Astrocyte (in vitro differentiated cells and primary cell): ENCODE measurements around the gene SPTBN5. TPM values are rescaled to one million over a fixed set of nuclear protein-coding genes. Genes with fewer than 3 reads are reported as not detected.

Experiments used
- DNase-seq: peaks from one replicate; pipeline ENCODE4 v3.0.0-alpha.2; 2010; ENCODE audit warnings: low read depth
- FAIRE-seq: peaks from 2 replicates; lab custom pipeline; 2011; peaks lifted over from hg19 to GRCh38; lab: Jason Lieb, UNC
- H2AFZ ChIP-seq: 2 replicates; pipeline ENCODE4 v1.6.0; 2012; ENCODE audit warnings: low read depth, low read length, inconsistent platforms
- H3K27ac ChIP-seq: 2 replicates; pipeline ENCODE4 v1.5.1; 2011; ENCODE audit warnings: low read depth, low read length, inconsistent platforms
- H3K27me3 ChIP-seq: 2 replicates; pipeline ENCODE4 v1.6.0; 2011; ENCODE audit warnings: low read length, inconsistent platforms; ENCODE audit not compliant: insufficient read depth
- H3K36me3 ChIP-seq: 2 replicates; pipeline ENCODE4 v1.5.1; 2011; ENCODE audit warnings: low read length, inconsistent platforms; ENCODE audit not compliant: insufficient read depth
- H3K4me1 ChIP-seq: 2 replicates; pipeline ENCODE4 v1.5.1; 2011; ENCODE audit warnings: low read length, inconsistent platforms; ENCODE audit not compliant: insufficient read depth
- H3K4me2 ChIP-seq: 2 replicates; pipeline ENCODE4 v1.6.0; 2012; ENCODE audit warnings: low read length, inconsistent platforms
- H3K4me3 ChIP-seq: 2 replicates; pipeline ENCODE4 v1.5.1; 2011; ENCODE audit warnings: low read depth, mild to moderate bottlenecking, low read length, inconsistent platforms; ENCODE audit not compliant: insufficient read depth
- H3K79me2 ChIP-seq: 2 replicates; pipeline ENCODE4 v1.6.0; 2012; ENCODE audit warnings: mild to moderate bottlenecking, low read length, inconsistent platforms; ENCODE audit not compliant: insufficient read depth
- H3K9ac ChIP-seq: 2 replicates; pipeline ENCODE4 v1.6.0; 2012; ENCODE audit warnings: mild to moderate bottlenecking, low read length, inconsistent platforms
- H3K9me3 ChIP-seq: 2 replicates; pipeline ENCODE4 v1.5.1; 2012; ENCODE audit warnings: low read depth, mild to moderate bottlenecking, low read length, inconsistent platforms; ENCODE audit not compliant: insufficient read depth
- H4K20me1 ChIP-seq: 2 replicates; pipeline ENCODE4 v1.6.0; 2012; ENCODE audit warnings: low read length, inconsistent platforms; ENCODE audit not compliant: insufficient read depth
- H3K27ac Mint-ChIP-seq: one replicate; pipeline ENCODE4 v1.8.0; 2021; ENCODE audit warnings: mild to moderate bottlenecking, mixed read lengths; ENCODE audit not compliant: unreplicated experiment
- H3K27me3 Mint-ChIP-seq: one replicate; pipeline ENCODE4 v1.8.0; 2021; ENCODE audit warnings: low read depth, mixed read lengths; ENCODE audit not compliant: unreplicated experiment
- H3K36me3 Mint-ChIP-seq: one replicate; pipeline ENCODE4 v1.8.0; 2021; ENCODE audit warnings: low read depth, mixed read lengths; ENCODE audit not compliant: unreplicated experiment
- H3K4me1 Mint-ChIP-seq: one replicate; pipeline ENCODE4 v1.8.0; 2021; ENCODE audit warnings: low read depth, mixed read lengths; ENCODE audit not compliant: unreplicated experiment
- H3K4me3 Mint-ChIP-seq: one replicate; pipeline ENCODE4 v1.8.0; 2021; ENCODE audit warnings: mild to moderate bottlenecking, moderate library complexity, mixed read lengths; ENCODE audit not compliant: unreplicated experiment
- H3K9me3 Mint-ChIP-seq: one replicate; pipeline ENCODE4 v1.8.0; 2021; ENCODE audit warnings: mild to moderate bottlenecking, mixed read lengths; ENCODE audit not compliant: unreplicated experiment
- EZH2 ChIP-seq: IDR thresholded peaks from 2 replicates; pipeline ENCODE4 v1.6.1; 2012; ENCODE audit warnings: mild to moderate bottlenecking, low read length, inconsistent platforms; ENCODE audit not compliant: insufficient read depth
- total RNA-seq: library from RNA; stranded (reverse); gene quantifications from 2 replicates; pipeline ENCODE4 v1.2.1, GENCODE V29; 2021
- TF ChIP-seq, protein P1 (sequence below): IDR thresholded peaks from 2 replicates; pipeline ENCODE4 v1.5.1; 2011; ENCODE audit warnings: low read depth, mild to moderate bottlenecking, inconsistent platforms, low read length, moderate library complexity; ENCODE audit not compliant: insufficient read depth

The SPTBN5 gene
- total RNA-seq, 1 donor from 2014 or later: 5.3 TPM

DNA sequence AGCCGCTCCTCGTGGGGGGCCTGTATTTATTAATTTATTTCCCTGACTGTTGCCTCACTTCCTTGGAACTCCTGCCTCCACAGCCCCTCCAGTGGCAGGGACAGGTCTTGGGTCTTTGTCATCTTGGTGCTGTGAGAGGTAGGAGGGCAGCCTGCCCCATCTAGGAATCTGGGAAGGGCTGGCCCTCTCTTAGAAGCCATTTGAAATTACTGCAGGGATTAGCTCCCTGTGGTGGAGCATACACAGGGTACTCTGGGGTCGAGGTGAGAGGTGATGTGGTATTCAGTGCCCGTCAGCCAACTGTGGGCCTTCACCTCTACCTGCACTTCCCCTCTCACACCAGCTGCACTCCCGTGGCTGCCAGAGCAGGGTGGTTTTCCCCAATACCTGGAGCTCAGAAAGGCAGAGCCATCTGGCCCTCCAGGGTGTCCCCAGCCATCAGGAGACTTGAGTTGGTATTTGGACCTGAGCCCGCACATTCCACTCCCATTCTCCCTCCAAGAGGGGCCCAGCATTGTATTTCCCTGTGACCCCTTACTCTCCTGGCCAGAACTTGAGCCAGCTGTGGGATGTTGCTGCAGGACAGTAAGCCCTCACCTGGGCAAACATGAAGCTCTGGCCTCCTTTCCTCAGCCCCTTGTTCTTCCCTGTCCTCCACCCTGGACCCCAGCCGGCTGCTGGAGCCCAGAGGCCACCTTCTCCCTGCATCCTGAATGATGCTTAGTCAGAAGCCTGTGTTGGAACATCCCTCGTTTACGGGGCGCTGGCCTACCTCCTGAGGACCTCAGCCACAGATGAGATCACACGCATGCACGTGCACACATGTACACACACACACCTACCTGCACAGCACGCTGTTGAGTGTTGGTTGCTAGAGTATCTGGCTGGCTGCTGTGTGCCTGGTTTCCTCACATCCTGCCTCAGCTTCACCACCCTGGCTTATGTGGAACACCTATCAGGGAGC lies 68.0 kb downstream of the SPTBN5 start:
- no peaks in the 10 kb centered on the region for H3K9me3 ChIP-seq
- H3K36me3 Mint-ChIP-seq: peaks cover 10% of the 10 kb centered on the region
- DNase-seq: no peak
- no peak overlapping the region for H3K4me3 ChIP-seq
- TF ChIP-seq, protein P1, sequence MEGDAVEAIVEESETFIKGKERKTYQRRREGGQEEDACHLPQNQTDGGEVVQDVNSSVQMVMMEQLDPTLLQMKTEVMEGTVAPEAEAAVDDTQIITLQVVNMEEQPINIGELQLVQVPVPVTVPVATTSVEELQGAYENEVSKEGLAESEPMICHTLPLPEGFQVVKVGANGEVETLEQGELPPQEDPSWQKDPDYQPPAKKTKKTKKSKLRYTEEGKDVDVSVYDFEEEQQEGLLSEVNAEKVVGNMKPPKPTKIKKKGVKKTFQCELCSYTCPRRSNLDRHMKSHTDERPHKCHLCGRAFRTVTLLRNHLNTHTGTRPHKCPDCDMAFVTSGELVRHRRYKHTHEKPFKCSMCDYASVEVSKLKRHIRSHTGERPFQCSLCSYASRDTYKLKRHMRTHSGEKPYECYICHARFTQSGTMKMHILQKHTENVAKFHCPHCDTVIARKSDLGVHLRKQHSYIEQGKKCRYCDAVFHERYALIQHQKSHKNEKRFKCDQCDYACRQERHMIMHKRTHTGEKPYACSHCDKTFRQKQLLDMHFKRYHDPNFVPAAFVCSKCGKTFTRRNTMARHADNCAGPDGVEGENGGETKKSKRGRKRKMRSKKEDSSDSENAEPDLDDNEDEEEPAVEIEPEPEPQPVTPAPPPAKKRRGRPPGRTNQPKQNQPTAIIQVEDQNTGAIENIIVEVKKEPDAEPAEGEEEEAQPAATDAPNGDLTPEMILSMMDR: no peak
- TF ChIP-seq EZH2: no peak
- H3K27ac Mint-ChIP-seq: no peak overlapping the region
- H3K27me3 ChIP-seq: no peaks in the 10 kb centered on the region
- no peak overlapping the region for H3K27ac ChIP-seq
- peaks cover 14% of the 10 kb centered on the region for H3K4me1 ChIP-seq
- H3K9ac ChIP-seq: no peak overlapping the region
- H3K36me3 ChIP-seq: peaks cover 8% of the 10 kb centered on the region
- no peak for FAIRE-seq
- H3K9me3 Mint-ChIP-seq: no peaks in the 10 kb centered on the region
- H3K27me3 Mint-ChIP-seq: no peaks in the 10 kb centered on the region
- H3K4me2 ChIP-seq: no peak overlapping the region
- H3K79me2 ChIP-seq: peaks cover 6% of the 10 kb centered on the region
- peaks cover 4% of the 10 kb centered on the region for H3K4me1 Mint-ChIP-seq
- H4K20me1 ChIP-seq: peaks cover 9% of the 10 kb centered on the region
- H3K4me3 Mint-ChIP-seq: peak overlapping the region; percentile 62
- H2AFZ ChIP-seq: no peak overlapping the region

DNA sequence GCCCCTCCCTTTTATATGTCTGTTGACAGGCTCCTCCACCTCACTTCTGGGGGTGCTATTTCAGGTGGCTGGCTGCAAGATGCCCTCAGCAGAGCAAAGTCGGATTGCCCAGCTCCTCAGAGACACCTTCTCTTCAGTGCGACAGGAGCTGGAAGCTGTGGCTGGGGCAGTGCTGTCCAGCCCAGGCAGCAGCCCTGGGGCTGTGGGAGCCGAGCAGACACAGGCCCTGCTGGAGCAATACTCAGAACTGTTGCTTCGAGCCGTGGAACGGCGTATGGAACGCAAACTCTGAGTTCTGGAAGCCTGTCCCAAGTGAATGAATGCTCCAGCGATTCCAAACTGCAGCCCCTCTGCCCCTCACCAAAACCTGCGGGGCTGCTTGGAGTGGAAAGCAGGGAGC lies 68.7 kb downstream of the SPTBN5 start:
- H4K20me1 ChIP-seq: peaks cover 5% of the 10 kb centered on the region
- Mint-ChIP-seq H3K4me1 (peaks cover 4% of the 10 kb centered on the region), H3K36me3 (peaks cover 13% of the 10 kb centered on the region), H3K27ac (no peak overlapping the region), H3K4me3 (no peak overlapping the region), H3K27me3 (no peaks in the 10 kb centered on the region), H3K9me3 (no peaks in the 10 kb centered on the region)
- H2AFZ ChIP-seq: no peak overlapping the region
- H3K4me2 ChIP-seq: no peak overlapping the region
- no peak overlapping the region for H3K9ac ChIP-seq
- H3K36me3 ChIP-seq: peaks cover 14% of the 10 kb centered on the region
- TF ChIP-seq, protein P1: no peak
- no peak for TF ChIP-seq EZH2
- no peak overlapping the region for H3K4me3 ChIP-seq
- no peaks in the 10 kb centered on the region for H3K27me3 ChIP-seq
- no peak overlapping the region for H3K27ac ChIP-seq
- DNase-seq: no peak
- no peaks in the 10 kb centered on the region for H3K9me3 ChIP-seq
- FAIRE-seq: no peak
- H3K4me1 ChIP-seq: peaks cover 14% of the 10 kb centered on the region
- H3K79me2 ChIP-seq: peaks cover 6% of the 10 kb centered on the region
